ENCODE results near the gene WDFY2. TPM values are rescaled to one million over a fixed set of nuclear protein-coding genes. Genes with fewer than 3 reads are reported as not detected.

Gene WDFY2
- total and polyA plus RNA-seq, 4 donors: 4.6 to 27.3 (median 10.9) TPM

DNA sequence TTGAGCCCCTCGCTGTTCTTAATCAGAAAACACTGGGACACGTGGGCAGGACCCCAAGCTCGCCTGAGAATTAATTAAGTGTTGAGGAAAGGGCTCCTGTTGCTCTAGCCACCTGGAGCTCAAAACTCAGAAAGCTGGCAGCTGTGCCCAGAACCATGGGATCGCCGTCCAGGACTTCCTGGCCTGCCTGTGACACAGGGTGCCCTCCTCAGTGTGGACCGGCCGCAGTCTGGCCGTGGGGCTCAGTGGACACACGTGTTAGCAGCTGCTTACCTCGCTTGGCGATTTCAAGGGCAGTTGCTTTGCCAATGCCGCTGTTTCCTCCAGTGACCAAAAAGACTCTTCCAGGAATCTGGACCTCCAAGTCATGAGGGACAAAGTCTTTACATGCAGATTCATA, 215.0 kb downstream of the WDFY2 start:
- no peak overlapping the region for H3K27ac ChIP-seq (ENCODE audit: low read depth in 1 of 2, low read length in 1 of 2)
- H3K9ac ChIP-seq (ENCODE audit: insufficient read depth in 1 of 2, low read length in 2 of 2): no peak overlapping the region
- peaks cover 5 to 17% (median 9%) of the 10 kb centered on the region in 5 donors for H3K4me1 ChIP-seq (ENCODE audit: control insufficient read depth in 5 of 5, insufficient read depth in 5 of 5, low read length in 5 of 5)
- H3K36me3 ChIP-seq (ENCODE audit: control insufficient read depth in 4 of 4, insufficient read depth in 4 of 4, low read length in 4 of 4): peaks cover 0 to 7% (median 0%) of the 10 kb centered on the region in 4 donors
- H3K4me3 ChIP-seq: no peak overlapping the region
- WGBS, 2 donors: 93 to 96% methylated on average over 12 of the region's 12 CpGs
- DNase-seq: no peak
- no peak for ATAC-seq (ENCODE audit: insufficient read depth, low FRiP score)
- TF ChIP-seq, protein P1, sequence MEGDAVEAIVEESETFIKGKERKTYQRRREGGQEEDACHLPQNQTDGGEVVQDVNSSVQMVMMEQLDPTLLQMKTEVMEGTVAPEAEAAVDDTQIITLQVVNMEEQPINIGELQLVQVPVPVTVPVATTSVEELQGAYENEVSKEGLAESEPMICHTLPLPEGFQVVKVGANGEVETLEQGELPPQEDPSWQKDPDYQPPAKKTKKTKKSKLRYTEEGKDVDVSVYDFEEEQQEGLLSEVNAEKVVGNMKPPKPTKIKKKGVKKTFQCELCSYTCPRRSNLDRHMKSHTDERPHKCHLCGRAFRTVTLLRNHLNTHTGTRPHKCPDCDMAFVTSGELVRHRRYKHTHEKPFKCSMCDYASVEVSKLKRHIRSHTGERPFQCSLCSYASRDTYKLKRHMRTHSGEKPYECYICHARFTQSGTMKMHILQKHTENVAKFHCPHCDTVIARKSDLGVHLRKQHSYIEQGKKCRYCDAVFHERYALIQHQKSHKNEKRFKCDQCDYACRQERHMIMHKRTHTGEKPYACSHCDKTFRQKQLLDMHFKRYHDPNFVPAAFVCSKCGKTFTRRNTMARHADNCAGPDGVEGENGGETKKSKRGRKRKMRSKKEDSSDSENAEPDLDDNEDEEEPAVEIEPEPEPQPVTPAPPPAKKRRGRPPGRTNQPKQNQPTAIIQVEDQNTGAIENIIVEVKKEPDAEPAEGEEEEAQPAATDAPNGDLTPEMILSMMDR (IDR thresholded peaks at IDR 0.05; ENCODE audit: control extremely low read depth, extremely low read depth): no peak
- no peaks in the 10 kb centered on the region for H3K9me3 ChIP-seq (ENCODE audit: control insufficient read depth in 4 of 4, insufficient read depth in 3 of 4, low read length in 3 of 4)
- no peaks in the 10 kb centered on the region for H3K27me3 ChIP-seq (ENCODE audit: control insufficient read depth in 3 of 3, insufficient read depth in 3 of 3, low read length in 2 of 3)

DNA sequence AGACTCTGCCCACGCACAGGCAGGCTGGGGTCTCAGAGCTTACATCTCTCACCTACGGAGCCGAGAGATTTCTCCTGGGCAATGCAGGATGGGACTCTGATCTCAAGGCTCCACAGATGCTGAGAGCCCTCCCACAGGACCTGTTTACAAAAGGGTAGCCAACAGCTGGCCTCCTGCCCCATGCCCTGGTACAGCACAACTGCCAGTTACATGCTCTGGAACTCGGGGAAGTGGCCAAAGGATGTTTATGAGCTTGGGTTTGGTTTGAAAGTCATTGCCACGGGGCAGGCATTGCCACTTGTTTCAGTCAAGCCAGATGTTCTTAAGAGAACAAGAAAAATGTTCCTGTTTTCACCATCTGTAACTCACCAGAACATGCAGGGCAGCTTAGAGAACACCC, 216.2 kb downstream of the WDFY2 start:
- no peak overlapping the region for H3K27ac ChIP-seq (ENCODE audit: low read depth in 1 of 2, low read length in 1 of 2)
- ATAC-seq (ENCODE audit: insufficient read depth, low FRiP score) (no peak), DNase-seq (no peak)
- no peak overlapping the region for H3K9ac ChIP-seq (ENCODE audit: insufficient read depth in 1 of 2, low read length in 2 of 2)
- peaks cover 5 to 20% (median 17%) of the 10 kb centered on the region in 5 donors for H3K4me1 ChIP-seq (ENCODE audit: control insufficient read depth in 5 of 5, insufficient read depth in 5 of 5, low read length in 5 of 5)
- H3K27me3 ChIP-seq (ENCODE audit: control insufficient read depth in 3 of 3, insufficient read depth in 3 of 3, low read length in 2 of 3): no peaks in the 10 kb centered on the region
- peaks cover 0 to 7% (median 0%) of the 10 kb centered on the region in 4 donors for H3K36me3 ChIP-seq (ENCODE audit: control insufficient read depth in 4 of 4, insufficient read depth in 4 of 4, low read length in 4 of 4)
- H3K9me3 ChIP-seq (ENCODE audit: control insufficient read depth in 4 of 4, insufficient read depth in 3 of 4, low read length in 3 of 4): no peaks in the 10 kb centered on the region
- H3K4me3 ChIP-seq: no peak overlapping the region
- TF ChIP-seq, protein P1 (IDR thresholded peaks at IDR 0.05; ENCODE audit: control extremely low read depth, extremely low read depth): no peak
- WGBS, 2 donors: 67 to 77% methylated on average over 5 of the region's 5 CpGs

DNA sequence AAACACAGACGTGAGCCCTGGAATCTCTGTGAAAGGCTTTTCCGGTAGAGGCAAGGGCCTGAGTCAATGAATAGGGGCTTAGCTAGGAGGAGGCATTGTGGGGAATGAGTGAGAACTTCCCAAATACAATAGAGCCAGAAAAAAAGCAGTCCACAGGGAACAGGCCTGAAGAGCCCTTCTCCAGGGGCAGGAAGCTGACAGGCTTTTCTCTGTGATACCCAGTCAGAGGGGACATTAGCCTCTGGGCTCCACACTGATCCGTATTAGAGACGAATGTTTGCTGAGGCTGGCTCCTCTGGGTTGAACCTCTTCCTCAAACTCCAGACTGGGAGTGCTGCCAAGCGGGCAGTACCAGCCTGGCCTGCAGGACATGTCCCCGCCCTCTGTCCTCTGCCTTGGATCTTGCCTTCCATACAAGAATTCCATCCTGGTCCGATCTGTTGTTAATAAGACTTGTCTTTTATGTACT, 217.4 kb downstream of the WDFY2 start:
- Histone ChIP-seq H3K27ac (ENCODE audit: low read depth in 1 of 2, low read length in 1 of 2) (peak overlapping the region; percentile 29 to 100), H3K4me3 (no peak overlapping the region), H3K9ac (ENCODE audit: insufficient read depth in 1 of 2, low read length in 2 of 2) (no peak overlapping the region), H3K27me3 (ENCODE audit: control insufficient read depth in 3 of 3, insufficient read depth in 3 of 3, low read length in 2 of 3) (no peaks in the 10 kb centered on the region), H3K4me1 (ENCODE audit: control insufficient read depth in 5 of 5, insufficient read depth in 5 of 5, low read length in 5 of 5) (peaks cover 5 to 20% (median 17%) of the 10 kb centered on the region in 5 donors), H3K9me3 (ENCODE audit: control insufficient read depth in 4 of 4, insufficient read depth in 3 of 4, low read length in 3 of 4) (no peaks in the 10 kb centered on the region), H3K36me3 (ENCODE audit: control insufficient read depth in 4 of 4, insufficient read depth in 4 of 4, low read length in 4 of 4) (peaks cover 0 to 2% (median 0%) of the 10 kb centered on the region in 4 donors)
- DNase-seq (no peak), ATAC-seq (ENCODE audit: insufficient read depth, low FRiP score) (no peak)
- TF ChIP-seq, protein P1 (IDR thresholded peaks at IDR 0.05; ENCODE audit: control extremely low read depth, extremely low read depth): no peak
- WGBS, 2 donors: 43 to 57% methylated on average over 7 of the region's 7 CpGs

Measured in lung (tissue), 12 donors.